ENCODE data around the gene TAGAP.
"Not testable (repeated sequence)": the region's sequence is repeated elsewhere in the genome, so short reads cannot be mapped to it uniquely, and the experiment has no call there.

- TF ChIP-seq SMC3 (IDR thresholded peaks at IDR 0.05; ENCODE audit: low read depth, low read length); CHD2 (IDR thresholded peaks at IDR 0.05; ENCODE audit: low read length, partially characterized antibody); CTCF (IDR thresholded peaks at IDR 0.05); MAX (IDR thresholded peaks at IDR 0.05; ENCODE audit: low read depth); POLR2AphosphoS5 (IDR thresholded peaks at IDR 0.05; ENCODE audit: low read depth, low read length); PBX3 (IDR thresholded peaks at IDR 0.05); JUND (IDR thresholded peaks at IDR 0.05); MXI1 (IDR thresholded peaks at IDR 0.05; ENCODE audit: low read depth, low read length); USF2 (IDR thresholded peaks at IDR 0.05; ENCODE audit: borderline replicate concordance, low read depth, low read length); YY1 (IDR thresholded peaks at IDR 0.05; ENCODE audit: low read depth); SIN3A (IDR thresholded peaks at IDR 0.05; ENCODE audit: borderline replicate concordance, low read depth, low read length): not testable (repeated sequence)
Observed at GRCh38 chr6:158989711-158990110, 55.1 kb downstream of the TAGAP start.

Data from SK-N-SH (cell line).